Measurements from ENCODE around the gene LRBA. TPM values are rescaled to one million over a fixed set of nuclear protein-coding genes. Genes with fewer than 3 reads are reported as not detected.

Gene LRBA
- polyA plus RNA-seq, 1 of the 3 experiments (the other 2 are of a cell fraction): 11.4 TPM

- Histone ChIP-seq H4K20me1 (ENCODE audit: insufficient read depth) (no peaks in the 10 kb centered on the region), H3K9ac (no peak overlapping the region), H3K4me1 (ENCODE audit: control insufficient read depth in 1 of 2, insufficient read depth in 2 of 2, low read depth in 1 of 2, low read length in 1 of 2) (no peaks in the 10 kb centered on the region; a peak in 1 of 4 replicates), H3K9me3 (no peaks in the 10 kb centered on the region), H2AFZ (ENCODE audit: low read depth) (no peak overlapping the region), H3F3A (replicated peaks; ENCODE audit: insufficient read depth) (no peaks in the 10 kb centered on the region), H3K27ac (ENCODE audit: low read depth in 2 of 2, low read length in 1 of 2) (no peak overlapping the region), H3K27me3 (ENCODE audit: insufficient read depth) (no peaks in the 10 kb centered on the region), H3K9me2 (no peaks in the 10 kb centered on the region), H3K79me2 (ENCODE audit: insufficient read depth) (no peaks in the 10 kb centered on the region), H3K4me2 (no peak overlapping the region), H3K4me3 (ENCODE audit: low read depth in 2 of 2, low read length in 1 of 2) (no peak overlapping the region), H3K36me3 (replicated peaks in 1 of 2; ENCODE audit: control insufficient read depth in 1 of 2, insufficient read depth in 2 of 2, low read length in 1 of 2) (peaks cover 2 to 4% of the 10 kb centered on the region in 2 experiments)
- WGBS (ENCODE audit: low lambda C conversion rate): 84% methylated on average over 1 of the region's 1 CpG
- ChIA-PET POLR2A (no interaction called here), CTCF (interaction anchor here (1.0 to 1.7 kb wide), 2 partner anchors 20 to 149 kb away, joined by 4 read pairs; no protein-coding TSS in a partner anchor)
- no peak for TF ChIP-seq NFIC (IDR thresholded peaks at IDR 0.05; ENCODE audit: borderline replicate concordance)
- no peak for TF ChIP-seq ELF1 (IDR thresholded peaks at IDR 0.05)
- no peak for TF ChIP-seq MEF2A (IDR thresholded peaks at IDR 0.05; ENCODE audit: borderline replicate concordance, low read depth)
- TF ChIP-seq EZH2phosphoT487 (IDR thresholded peaks at IDR 0.05; ENCODE audit: borderline replicate concordance, low read depth): no peak
- TF ChIP-seq PBX3 (IDR thresholded peaks at IDR 0.05): no peak
- TF ChIP-seq GATA2 (CRISPR knock-in tag; IDR thresholded peaks at IDR 0.05): no peak
- TF ChIP-seq IRF3 (IDR thresholded peaks at IDR 0.05; ENCODE audit: low read depth, low read length): no peak
- TF ChIP-seq SIN3A (IDR thresholded peaks at IDR 0.05; ENCODE audit: borderline replicate concordance, low read depth, low read length): no peak
- no peak for TF ChIP-seq RAD21 (IDR thresholded peaks at IDR 0.05; ENCODE audit: low read length)
- no peak for TF ChIP-seq POLR2AphosphoS5 (IDR thresholded peaks at IDR 0.05; ENCODE audit: low read depth, low read length)
- no peak for TF ChIP-seq MXI1 (IDR thresholded peaks at IDR 0.05; ENCODE audit: low read depth, low read length)
- no peak for TF ChIP-seq EP300 (IDR thresholded peaks at IDR 0.05; ENCODE audit: borderline replicate concordance in 1 of 2, low read depth in 1 of 2, low read length in 1 of 2)
- no peak for TF ChIP-seq MAX (IDR thresholded peaks at IDR 0.05; ENCODE audit: low read depth)
- no peak for TF ChIP-seq TCF12 (IDR thresholded peaks at IDR 0.05)
- no peak for TF ChIP-seq NRF1 (IDR thresholded peaks at IDR 0.05; ENCODE audit: low read depth, low read length)
- no peak for DNase-seq
These were observed 297.1 kb downstream of the LRBA start for GRCh38 chr4:150717952-150718351.

Measured in SK-N-SH (cell line).